ENCODE data around the gene ACTL6A.
"Not testable (repeated sequence)": the region's sequence is repeated elsewhere in the genome, so short reads cannot be mapped to it uniquely, and the experiment has no call there.

ACTL6A gene

GRCh38 chr3:179562591-179563270, at the start of gene ACTL6A:
Gene ACTL6A, plus strand, starts transcription at chr3:179562926. Its CDS starts 167 bp downstream, at chr3:179563093.
- DNase-seq: peak; percentile 82 to 100 (median 98)

- no peak for DNase-seq
Measured at GRCh38 chr3:179513862-179514261, 48.9 kb upstream of the ACTL6A start.

GRCh38 chr3:179516461-179517251, 46.1 kb upstream of the ACTL6A start:
- not testable (repeated sequence) for DNase-seq

GRCh38 chr3:179526482-179526881, 36.2 kb upstream of the ACTL6A start:
- DNase-seq: no peak

- peak in 15 of 51 donors; percentile 2 to 50 (median 9) for DNase-seq
Measured at GRCh38 chr3:179526989-179527391, 35.7 kb upstream of the ACTL6A start.

- no peak for DNase-seq
Measured at GRCh38 chr3:179528772-179529171, 34.0 kb upstream of the ACTL6A start.

- DNase-seq: no peak
Measured at GRCh38 chr3:179531576-179531975, 31.1 kb upstream of the ACTL6A start.

- DNase-seq: no peak
Measured at GRCh38 chr3:179533274-179533673, 29.5 kb upstream of the ACTL6A start.

- DNase-seq: no peak
Measured at GRCh38 chr3:179536256-179536655, 26.5 kb upstream of the ACTL6A start.

GRCh38 chr3:179541094-179541493, 21.6 kb upstream of the ACTL6A start:
- no peak for DNase-seq

GRCh38 chr3:179541596-179541995, 21.1 kb upstream of the ACTL6A start:
- no peak for DNase-seq

GRCh38 chr3:179542375-179542774, 20.4 kb upstream of the ACTL6A start:
- DNase-seq: no peak

- peak in 1 of 51 donors; percentile 14 for DNase-seq
Measured at GRCh38 chr3:179544981-179545645, 17.6 kb upstream of the ACTL6A start.

GRCh38 chr3:179546814-179547241, 15.9 kb upstream of the ACTL6A start:
- no peak for DNase-seq

- no peak for DNase-seq
Measured at GRCh38 chr3:179551349-179552105, 11.2 kb upstream of the ACTL6A start.

GRCh38 chr3:179558742-179559364, 3.9 kb upstream of the ACTL6A start:
- peak in 37 of 51 donors; percentile 2 to 82 (median 39) for DNase-seq

GRCh38 chr3:179560791-179561190, 1.9 kb upstream of the ACTL6A start:
- no peak for DNase-seq

GRCh38 chr3:179563271-179563783, 601 bp downstream of the ACTL6A start:
- DNase-seq: peak in 34 of 51 donors; percentile 6 to 64 (median 36)

GRCh38 chr3:179565496-179565895, 2.8 kb downstream of the ACTL6A start:
- DNase-seq: no peak

GRCh38 chr3:179580992-179581391, 18.3 kb downstream of the ACTL6A start:
- no peak for DNase-seq

- DNase-seq: no peak
Measured at GRCh38 chr3:179589143-179589542, 26.4 kb downstream of the ACTL6A start.

Measured in hypothalamus (tissue), 51 donors.